Left lung (tissue), 10 donors: ENCODE data around the gene NF2. TPM values are rescaled to one million over a fixed set of nuclear protein-coding genes. Genes with fewer than 3 reads are reported as not detected.

ENCODE experiments used
- ATAC-seq: fragments of 200-7000 bp; cut with Tn5 transposase; one replicate; pipeline ENCODE4 v1.9.1; 2020; ENCODE audit warnings: moderate library complexity
- DNase-seq, 4 donors: peaks; one replicate each; pipeline ENCODE4 v3.0.0-alpha.2; 2013 to 2020
- H3K27ac ChIP-seq, 2 donors: fragments of 200-600 bp; sonication (generic) in 1 of 2; one replicate each; pipeline versions ENCODE4 v1.5.0 to v1.8.0; 2020 to 2021
- H3K27me3 ChIP-seq, 2 donors: fragments of 200-600 bp; sonication (generic) in 1 of 2; one replicate each; pipeline versions ENCODE4 v1.5.0 to v1.8.0; 2020 to 2021
- H3K36me3 ChIP-seq, 2 donors: fragments of 200-600 bp; sonication (generic) in 1 of 2; one replicate each; pipeline versions ENCODE4 v1.5.0 to v1.8.0; 2020 to 2021
- H3K4me1 ChIP-seq, 2 donors: fragments of 200-600 bp; one replicate each; pipeline ENCODE4 v1.8.0; 2021
- H3K4me3 ChIP-seq, 2 donors: fragments of 200-600 bp; sonication (generic) in 1 of 2; one replicate each; pipeline versions ENCODE4 v1.5.0 to v1.8.0; 2020 to 2021; ENCODE audit warnings: mild to moderate bottlenecking in 1 of 2
- H3K9me3 ChIP-seq, 2 donors: fragments of 200-600 bp; sonication (generic) in 1 of 2; one replicate each; pipeline versions ENCODE4 v1.5.0 to v1.8.0; 2020 to 2021
- CTCF ChIP-seq, 2 donors: fragments of 200-600 bp; sonication (generic) in 1 of 2; IDR thresholded peaks; one replicate each; pipeline versions ENCODE4 v1.5.0 to v1.8.0; 2021; ENCODE audit warnings: antibody characterized with exemption in 2 of 2
- intact Hi-C, 2 donors: fragments of 100-400 bp; cut with DNase I; formaldehyde crosslinking; loops; one replicate each; pipeline versions ENCODE4 v1.11.2 to v1.14.2; 2022
- polyA plus RNA-seq, 6 donors: library from polyadenylated mRNA; unstranded; fragments of 120-200 nt; gene quantifications; one replicate each; pipeline ENCODE4 v1.2.1, GENCODE V29; 2013; ENCODE audit not compliant: insufficient read length in 6 of 6
- total RNA-seq, 2 donors: library from RNA; stranded (reverse); fragmentation: NEBNext Ultra II Directional; extraction: Animal tissue kit (Norgen Biotek cat#: 25700); gene quantifications; one replicate each; pipeline ENCODE4 v1.2.1, GENCODE V29; 2021
- donor health status: DM: no; HTN: yes; CAD: no.
- donor health status: DM: no; HTN: no; CAD: no.

Gene NF2
- total and polyA plus RNA-seq, 8 donors: 20.1 to 65.3 (median 23.4) TPM

- DNase-seq: no peak
- ATAC-seq: no peak
- TF ChIP-seq CTCF (IDR thresholded peaks at IDR 0.05): no peak
- Histone ChIP-seq H3K4me1 (no peaks in the 10 kb centered on the region), H3K27ac (no peak overlapping the region), H3K36me3 (peaks cover 0 to 93% of the 10 kb centered on the region in 2 donors), H3K27me3 (no peaks in the 10 kb centered on the region), H3K9me3 (no peaks in the 10 kb centered on the region), H3K4me3 (no peak overlapping the region)
- intact Hi-C loops: no loop called here
Observed at GRCh38 chr22:29674121-29674520, 70.7 kb downstream of the NF2 start.

GRCh38 chr22:29679316-29679715 is 75.9 kb downstream of the NF2 start:
- no peaks in the 10 kb centered on the region for H3K27me3 ChIP-seq
- H3K9me3 ChIP-seq: no peaks in the 10 kb centered on the region
- no peaks in the 10 kb centered on the region for H3K4me1 ChIP-seq
- no peak for DNase-seq
- H3K27ac ChIP-seq: no peak overlapping the region
- no peak overlapping the region for H3K4me3 ChIP-seq
- H3K36me3 ChIP-seq: peaks cover 0 to 100% of the 10 kb centered on the region in 2 donors
- TF ChIP-seq CTCF (IDR thresholded peaks at IDR 0.05): no peak
- no peak for ATAC-seq
- intact Hi-C loops: no loop called here

GRCh38 chr22:29683536-29683935 is 80.1 kb downstream of the NF2 start:
- H3K4me3 ChIP-seq: no peak overlapping the region
- no peaks in the 10 kb centered on the region for H3K4me1 ChIP-seq
- H3K27me3 ChIP-seq: no peaks in the 10 kb centered on the region
- intact Hi-C loops: no loop called here
- ATAC-seq (no peak), DNase-seq (no peak)
- H3K27ac ChIP-seq: no peak overlapping the region
- no peaks in the 10 kb centered on the region for H3K9me3 ChIP-seq
- H3K36me3 ChIP-seq: peaks cover 0 to 87% of the 10 kb centered on the region in 2 donors
- TF ChIP-seq CTCF (IDR thresholded peaks at IDR 0.05): no peak

GRCh38 chr22:29684244-29684643 is 80.8 kb downstream of the NF2 start:
- TF ChIP-seq CTCF (IDR thresholded peaks at IDR 0.05): no peak
- Histone ChIP-seq H3K9me3 (no peaks in the 10 kb centered on the region), H3K4me1 (no peaks in the 10 kb centered on the region), H3K27me3 (no peaks in the 10 kb centered on the region), H3K4me3 (no peak overlapping the region), H3K27ac (no peak overlapping the region), H3K36me3 (peaks cover 0 to 81% of the 10 kb centered on the region in 2 donors)
- ATAC-seq (no peak), DNase-seq (no peak)
- intact Hi-C loops: no loop called here

GRCh38 chr22:29689206-29689879 is 85.9 kb downstream of the NF2 start:
- ATAC-seq (no peak), DNase-seq (no peak)
- Histone ChIP-seq H3K27me3 (no peaks in the 10 kb centered on the region), H3K4me3 (no peak overlapping the region), H3K36me3 (peaks cover 0 to 70% of the 10 kb centered on the region in 2 donors), H3K9me3 (no peaks in the 10 kb centered on the region), H3K27ac (no peak overlapping the region), H3K4me1 (no peaks in the 10 kb centered on the region)
- no peak for TF ChIP-seq CTCF (IDR thresholded peaks at IDR 0.05)
- intact Hi-C loops: no loop called here
